T-helper 1 cell treated with Interleukin-12 subunit alpha and Interleukin-12 subunit beta and Interleukin-4 antibody, amounts not matched to agents 30 ng/mL and 1 ng/mL, for 36 hours (primary cell): ENCODE measurements around the gene API5. TPM values are rescaled to one million over a fixed set of nuclear protein-coding genes. Genes with fewer than 3 reads are reported as not detected.
"Not testable (repeated sequence)": the region's sequence is repeated elsewhere in the genome, so short reads cannot be mapped to it uniquely, and the experiment has no call there.

Experiments used
- intact Hi-C: fragments of 100-400 bp; cut with micrococcal nuclease; formaldehyde crosslinking; loops from one replicate; pipeline ENCODE4 v1.15.1; 2024
- total RNA-seq: library from RNA; stranded (reverse); gene quantifications from 2 replicates; pipeline ENCODE4 v1.2.3, GENCODE V29; 2022

Gene API5
- total RNA-seq = 125 and 126 TPM in 2 replicates

GRCh38 chr11:43311791-43312607, at the start of gene API5:
TSS of gene API5 (plus strand) at chr11:43311996. CDS start at chr11:43312128, 132 bp downstream.
- intact Hi-C loops = loop anchor here (1.0 to 5.0 kb wide), 11 partner anchors 46 to 754 kb away; partner anchors contain the start of genes ACCS, ALKBH3, HSD17B12 and TTC17

GRCh38 chr11:43267856-43268580, 43.8 kb upstream of the API5 start:
- intact Hi-C loops = no loop called here

GRCh38 chr11:43268786-43269185, 43.0 kb upstream of the API5 start:
- intact Hi-C loops = no loop called here

- intact Hi-C loops = no loop called here
Measured at GRCh38 chr11:43269254-43269918, 42.4 kb upstream of the API5 start.

GRCh38 chr11:43270468-43270867, 41.3 kb upstream of the API5 start:
- intact Hi-C loops = no loop called here

- intact Hi-C loops = loop anchor here (1.0 kb wide), 1 partner anchor 508 kb away; no protein-coding TSS in a partner anchor
Measured at GRCh38 chr11:43278193-43278956, 33.4 kb upstream of the API5 start.

- intact Hi-C loops = loop anchor here (1.0 kb wide), 1 partner anchor 513 kb away; no protein-coding TSS in a partner anchor
Measured at GRCh38 chr11:43282607-43283440, 29.0 kb upstream of the API5 start.

- intact Hi-C loops = no loop called here
Measured at GRCh38 chr11:43285826-43286225, 26.0 kb upstream of the API5 start.

GRCh38 chr11:43289368-43289767, 22.4 kb upstream of the API5 start:
- intact Hi-C loops = no loop called here

- intact Hi-C loops = no loop called here
Measured at GRCh38 chr11:43298397-43298796, 13.4 kb upstream of the API5 start.

GRCh38 chr11:43315966-43316365, 4.2 kb downstream of the API5 start:
- intact Hi-C loops = no loop called here

- intact Hi-C loops = no loop called here
Measured at GRCh38 chr11:43316451-43316850, 4.7 kb downstream of the API5 start.

GRCh38 chr11:43327987-43328386, 16.2 kb downstream of the API5 start:
- intact Hi-C loops = no loop called here

- intact Hi-C loops = no loop called here
Measured at GRCh38 chr11:43328482-43328881, 16.7 kb downstream of the API5 start.

- intact Hi-C loops = no loop called here
Measured at GRCh38 chr11:43341159-43341558, 29.4 kb downstream of the API5 start.

- intact Hi-C loops = not testable (repeated sequence)
Measured at GRCh38 chr11:43351426-43351825, 39.6 kb downstream of the API5 start.

- intact Hi-C loops = no loop called here
Measured at GRCh38 chr11:43354311-43354710, 42.5 kb downstream of the API5 start.

GRCh38 chr11:43356336-43356735, 44.5 kb downstream of the API5 start:
- intact Hi-C loops = loop anchor here (5.0 kb wide), 1 partner anchor 511 kb away; no protein-coding TSS in a partner anchor

GRCh38 chr11:43358279-43358800, 46.5 kb downstream of the API5 start:
- intact Hi-C loops = loop anchor here (1.0 to 5.0 kb wide), 7 partner anchors 20 to 708 kb away; partner anchors contain the start of genes ACCS, ALKBH3 and HSD17B12
